HCT116 (cell line): ENCODE data around the gene DPRX. TPM values are rescaled to one million over a fixed set of nuclear protein-coding genes. Genes with fewer than 3 reads are reported as not detected.

ENCODE experiments used
- ATAC-seq: fragments of 200-7000 bp; cut with Tn5 transposase; 2 replicates; pipeline ENCODE4 v1.9.1; 2020; ENCODE audit warnings: mild to moderate bottlenecking, moderate library complexity
- BruUV-seq: library from RNA; stranded (reverse); fragments of 400-500 nt; replicated peaks from 2 replicates; lab custom pipeline; 2021; lab: Mats Ljungman, UMichigan
- CTCF ChIA-PET: fragments of 300-600 bp; sonication (Branson Sonifier 250); formaldehyde crosslinking; loops from one replicate; lab custom pipeline; 2021; ENCODE audit warnings: antibody characterized with exemption; lab: Charles Lee
- POLR2A ChIA-PET: fragments of 300-600, 350-600 bp; sonication (Branson Sonifier 250); formaldehyde crosslinking; loops from one replicate; lab custom pipeline; 2021; ENCODE audit warnings: antibody characterized with exemption; lab: Charles Lee
- RAD21 ChIA-PET, 2 experiments: fragments of 300-600 bp; sonication (Branson Sonifier 250); formaldehyde crosslinking; loops; one replicate each; lab custom pipeline; 2023; ENCODE audit warnings: low total read pairs in 2 of 2; ENCODE audit not compliant: uncharacterized antibody in 2 of 2, unreplicated experiment in 2 of 2, low non-redundant PET in 1 of 2; lab: Charles Lee
- DNase-seq: peaks from one replicate; pipeline ENCODE4 v3.0.0-alpha.2; 2010; ENCODE audit warnings: low read depth, low spot score
- H2AFZ ChIP-seq: fragments of 200-600 bp; shearing (Covaris generic), sonication (generic); 2 replicates; pipeline ENCODE4 v1.6.1; 2017; ENCODE audit warnings: low read depth, mixed run types, mixed read lengths, antibody characterized with exemption, low read length; ENCODE audit not compliant: poor library complexity, severe bottlenecking
- H3K27ac ChIP-seq: 2 replicates; pipeline ENCODE4 v1.5.1; 2012; ENCODE audit warnings: low read depth, low read length
- H3K27me3 ChIP-seq: fragments of 200-600 bp; sonication (generic); 2 replicates; pipeline ENCODE4 v1.6.1; 2016; ENCODE audit warnings: mixed run types, low read length, mixed read lengths; ENCODE audit not compliant: insufficient read depth
- H3K36me3 ChIP-seq, 2 experiments: fragments of 200-500 bp in 1 of 2; fragments of 200-600 bp in 1 of 2; sonication (Bioruptor generic) in 1 of 2; sonication (generic) in 1 of 2; 2 replicates each; pipeline versions ENCODE4 v1.5.1 to v1.6.1; 2014 to 2016; ENCODE audit warnings: low read length in 2 of 2, inconsistent platforms in 1 of 2, mixed read lengths in 1 of 2, mixed run types in 1 of 2; ENCODE audit not compliant: insufficient read depth in 2 of 2, control insufficient read depth in 1 of 2
- H3K4me1 ChIP-seq, 2 experiments: fragments of 200-600 bp in 1 of 2; sonication (generic) in 1 of 2; 2 replicates each; pipeline versions ENCODE4 v1.5.1 to v1.6.1; 2012 to 2017; ENCODE audit warnings: low read length in 2 of 2, inconsistent platforms in 1 of 2, mild to moderate bottlenecking in 1 of 2, mixed read lengths in 1 of 2, mixed run types in 1 of 2, moderate library complexity in 1 of 2; ENCODE audit not compliant: insufficient read depth in 2 of 2, control insufficient read depth in 1 of 2
- H3K4me2 ChIP-seq: fragments of 200-600 bp; sonication (generic); 2 replicates; pipeline ENCODE4 v1.6.1; 2017; ENCODE audit warnings: mixed run types, low read length, mixed read lengths
- H3K4me3 ChIP-seq, 2 experiments: fragments of 200-600 bp in 1 of 2; sonication (generic) in 1 of 2; replicated peaks in 1 of 2; 2 replicates each; pipeline ENCODE4 v1.5.1; 2011 to 2016; ENCODE audit warnings: low read length in 2 of 2, control low read depth in 1 of 2, low read depth in 1 of 2, mild to moderate bottlenecking in 1 of 2, mixed read lengths in 1 of 2, mixed run types in 1 of 2
- H3K79me2 ChIP-seq: fragments of 200-600 bp; sonication (generic); 2 replicates; pipeline ENCODE4 v1.6.1; 2017; ENCODE audit warnings: mild to moderate bottlenecking, mixed run types, low read length, moderate library complexity, mixed read lengths; ENCODE audit not compliant: insufficient read depth
- H3K9ac ChIP-seq: fragments of 200-600 bp; sonication (generic); 2 replicates; pipeline ENCODE4 v1.6.1; 2016; ENCODE audit warnings: low read length, mixed read lengths
- H3K9me2 ChIP-seq: fragments of 200-600 bp; sonication (generic), shearing (Covaris generic); 2 replicates; pipeline ENCODE4 v1.6.1; 2017; ENCODE audit warnings: mixed run types, mild to moderate bottlenecking, moderate library complexity; ENCODE audit not compliant: insufficient read depth
- H3K9me3 ChIP-seq, 2 experiments: fragments of 200-500 bp in 1 of 2; fragments of 200-600 bp in 1 of 2; sonication (Bioruptor generic) in 1 of 2; sonication (generic) in 1 of 2; 2 replicates each; pipeline ENCODE4 v1.6.1; 2014 to 2017; ENCODE audit warnings: low read length in 2 of 2, mixed read lengths in 2 of 2, inconsistent platforms in 1 of 2, low read depth in 1 of 2, mild to moderate bottlenecking in 1 of 2, mixed run types in 1 of 2, moderate library complexity in 1 of 2; ENCODE audit not compliant: control insufficient read depth in 1 of 2, insufficient read depth in 1 of 2
- H4K20me1 ChIP-seq: fragments of 200-600 bp; sonication (generic), shearing (Covaris generic); 2 replicates; pipeline ENCODE4 v1.6.1; 2017; ENCODE audit warnings: mixed run types, mild to moderate bottlenecking, moderate library complexity; ENCODE audit not compliant: insufficient read depth
- CBX3 ChIP-seq: IDR thresholded peaks from 2 replicates; pipeline ENCODE4 v1.6.1; 2012; ENCODE audit warnings: low read depth
- ELF1 ChIP-seq: IDR thresholded peaks from 2 replicates; pipeline ENCODE4 v1.6.1; 2012; ENCODE audit warnings: low read depth, borderline replicate concordance
- POLR2A ChIP-seq: IDR thresholded peaks from 2 replicates; pipeline ENCODE4 v1.7.0; 2011; ENCODE audit warnings: borderline replicate concordance; ENCODE audit not compliant: insufficient read depth, insufficient read length; ENCODE audit errors: extremely low read depth
- POLR2AphosphoS5 ChIP-seq: IDR thresholded peaks from 2 replicates; pipeline ENCODE4 v1.6.1; 2011; ENCODE audit warnings: mild to moderate bottlenecking, low read depth, low read length, moderate library complexity
- RAD21 ChIP-seq: IDR thresholded peaks from 2 replicates; pipeline ENCODE4 v1.6.1; 2012; ENCODE audit warnings: low read depth, mild to moderate bottlenecking
- SRF ChIP-seq: IDR thresholded peaks from 2 replicates; pipeline ENCODE4 v1.6.1; 2012; ENCODE audit warnings: low read depth
- ZFX ChIP-seq: fragments of 450-650 bp; IDR thresholded peaks from 2 replicates; pipeline ENCODE4 v1.6.1; 2017
- ZNF274 ChIP-seq: fragments of 200-500 bp; sonication (Bioruptor generic); IDR thresholded peaks from 2 replicates; pipeline ENCODE4 v1.6.1; 2014; ENCODE audit warnings: mild to moderate bottlenecking, low read depth, low read length, inconsistent platforms
- intact Hi-C: fragments of 100-400 bp; cut with micrococcal nuclease; formaldehyde crosslinking; loops from 2 replicates; pipeline ENCODE4 v1.10.0; 2022
- total RNA-seq: library from RNA; stranded (reverse); gene quantifications from one replicate; pipeline ENCODE4 v1.2.1, GENCODE V29; 2021; ENCODE audit not compliant: unreplicated experiment
- TF ChIP-seq, protein P1 (sequence below): IDR thresholded peaks from 2 replicates; pipeline ENCODE4 v1.6.1; 2012; ENCODE audit warnings: low read depth
- TF ChIP-seq, protein P2 (sequence below): IDR thresholded peaks from 2 replicates; pipeline ENCODE4 v1.6.1; 2011; ENCODE audit warnings: mild to moderate bottlenecking, low read length, moderate library complexity; ENCODE audit not compliant: insufficient replicate concordance; ENCODE audit errors: extremely low read depth

DPRX gene
- total RNA-seq, 1 experiment from 2014 or later = not detected

DNA sequence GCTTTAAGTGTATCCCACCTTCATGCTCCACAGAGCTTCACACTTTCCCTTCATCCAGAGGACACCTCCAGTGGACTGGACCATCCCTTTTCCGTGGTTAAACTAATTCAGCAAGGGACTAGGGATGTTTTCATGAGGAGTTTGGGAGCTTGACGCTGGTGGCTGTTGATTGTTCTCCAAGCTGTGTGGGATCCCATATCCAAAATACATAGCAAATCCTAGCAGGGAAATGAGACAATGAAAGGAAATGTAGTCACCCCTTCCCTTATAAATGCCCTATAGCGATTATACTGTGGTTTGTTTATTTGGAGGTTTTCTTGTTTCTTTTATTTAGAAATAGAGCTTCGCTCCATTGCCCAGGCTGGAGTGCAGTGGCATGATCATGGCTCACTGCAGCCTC is 31.6 kb upstream of the DPRX start:
- TF ChIP-seq, protein P1, sequence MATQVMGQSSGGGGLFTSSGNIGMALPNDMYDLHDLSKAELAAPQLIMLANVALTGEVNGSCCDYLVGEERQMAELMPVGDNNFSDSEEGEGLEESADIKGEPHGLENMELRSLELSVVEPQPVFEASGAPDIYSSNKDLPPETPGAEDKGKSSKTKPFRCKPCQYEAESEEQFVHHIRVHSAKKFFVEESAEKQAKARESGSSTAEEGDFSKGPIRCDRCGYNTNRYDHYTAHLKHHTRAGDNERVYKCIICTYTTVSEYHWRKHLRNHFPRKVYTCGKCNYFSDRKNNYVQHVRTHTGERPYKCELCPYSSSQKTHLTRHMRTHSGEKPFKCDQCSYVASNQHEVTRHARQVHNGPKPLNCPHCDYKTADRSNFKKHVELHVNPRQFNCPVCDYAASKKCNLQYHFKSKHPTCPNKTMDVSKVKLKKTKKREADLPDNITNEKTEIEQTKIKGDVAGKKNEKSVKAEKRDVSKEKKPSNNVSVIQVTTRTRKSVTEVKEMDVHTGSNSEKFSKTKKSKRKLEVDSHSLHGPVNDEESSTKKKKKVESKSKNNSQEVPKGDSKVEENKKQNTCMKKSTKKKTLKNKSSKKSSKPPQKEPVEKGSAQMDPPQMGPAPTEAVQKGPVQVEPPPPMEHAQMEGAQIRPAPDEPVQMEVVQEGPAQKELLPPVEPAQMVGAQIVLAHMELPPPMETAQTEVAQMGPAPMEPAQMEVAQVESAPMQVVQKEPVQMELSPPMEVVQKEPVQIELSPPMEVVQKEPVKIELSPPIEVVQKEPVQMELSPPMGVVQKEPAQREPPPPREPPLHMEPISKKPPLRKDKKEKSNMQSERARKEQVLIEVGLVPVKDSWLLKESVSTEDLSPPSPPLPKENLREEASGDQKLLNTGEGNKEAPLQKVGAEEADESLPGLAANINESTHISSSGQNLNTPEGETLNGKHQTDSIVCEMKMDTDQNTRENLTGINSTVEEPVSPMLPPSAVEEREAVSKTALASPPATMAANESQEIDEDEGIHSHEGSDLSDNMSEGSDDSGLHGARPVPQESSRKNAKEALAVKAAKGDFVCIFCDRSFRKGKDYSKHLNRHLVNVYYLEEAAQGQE = no peak
- TF ChIP-seq ELF1 = no peak
- TF ChIP-seq, protein P2, sequence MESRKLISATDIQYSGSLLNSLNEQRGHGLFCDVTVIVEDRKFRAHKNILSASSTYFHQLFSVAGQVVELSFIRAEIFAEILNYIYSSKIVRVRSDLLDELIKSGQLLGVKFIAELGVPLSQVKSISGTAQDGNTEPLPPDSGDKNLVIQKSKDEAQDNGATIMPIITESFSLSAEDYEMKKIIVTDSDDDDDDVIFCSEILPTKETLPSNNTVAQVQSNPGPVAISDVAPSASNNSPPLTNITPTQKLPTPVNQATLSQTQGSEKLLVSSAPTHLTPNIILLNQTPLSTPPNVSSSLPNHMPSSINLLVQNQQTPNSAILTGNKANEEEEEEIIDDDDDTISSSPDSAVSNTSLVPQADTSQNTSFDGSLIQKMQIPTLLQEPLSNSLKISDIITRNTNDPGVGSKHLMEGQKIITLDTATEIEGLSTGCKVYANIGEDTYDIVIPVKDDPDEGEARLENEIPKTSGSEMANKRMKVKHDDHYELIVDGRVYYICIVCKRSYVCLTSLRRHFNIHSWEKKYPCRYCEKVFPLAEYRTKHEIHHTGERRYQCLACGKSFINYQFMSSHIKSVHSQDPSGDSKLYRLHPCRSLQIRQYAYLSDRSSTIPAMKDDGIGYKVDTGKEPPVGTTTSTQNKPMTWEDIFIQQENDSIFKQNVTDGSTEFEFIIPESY = no peak
- no peak for TF ChIP-seq ZFX
- TF ChIP-seq SRF = no peak
- TF ChIP-seq RAD21 = no peak
- no peak for TF ChIP-seq POLR2AphosphoS5
- TF ChIP-seq ZNF274 = no peak
- TF ChIP-seq CBX3 = no peak
- no peak for TF ChIP-seq POLR2A
- CTCF ChIA-PET = no interaction called here
- POLR2A ChIA-PET = no interaction called here

More for the DNA sequence above, 31.6 kb upstream of the DPRX start:
- no peak overlapping the region for H3K9ac ChIP-seq
- no peak for DNase-seq
- no peaks in the 10 kb centered on the region for H3K79me2 ChIP-seq
- no TSS peak for BruUV-seq
- H3K4me1 ChIP-seq = no peaks in the 10 kb centered on the region
- intact Hi-C loops = no loop called here
- RAD21 ChIA-PET = no interaction called here
- no peaks in the 10 kb centered on the region for H3K27me3 ChIP-seq
- H3K27ac ChIP-seq = no peak overlapping the region
- H3K4me3 ChIP-seq = no peak overlapping the region
- H3K9me2 ChIP-seq = no peaks in the 10 kb centered on the region
- H2AFZ ChIP-seq = no peak overlapping the region
- no peak overlapping the region for H3K4me2 ChIP-seq
- ATAC-seq = no peak
- H3K36me3 ChIP-seq = no peaks in the 10 kb centered on the region
- peaks cover 0 to 6% of the 10 kb centered on the region in 2 experiments; a peak in 2 of 4 replicates for H3K9me3 ChIP-seq
- no peaks in the 10 kb centered on the region for H4K20me1 ChIP-seq
